HFFc6 (cell line): Measurements from ENCODE around the gene NDUFV2. TPM values are rescaled to one million over a fixed set of nuclear protein-coding genes. Genes with fewer than 3 reads are reported as not detected.
"Not testable (repeated sequence)": the region's sequence is repeated elsewhere in the genome, so short reads cannot be mapped to it uniquely, and the experiment has no call there.

ENCODE experiments used
- DNase-seq: peaks from one replicate; pipeline ENCODE4 v3.0.0-alpha.2; 2018
- H3K27ac Mint-ChIP-seq: 2 replicates; pipeline ENCODE4 v1.8.0; 2020; ENCODE audit warnings: mild to moderate bottlenecking, mixed read lengths
- H3K27me3 Mint-ChIP-seq: 2 replicates; pipeline ENCODE4 v1.8.0; 2021; ENCODE audit warnings: mild to moderate bottlenecking, moderate library complexity, mixed read lengths; ENCODE audit not compliant: insufficient read depth
- H3K36me3 Mint-ChIP-seq: 2 replicates; pipeline ENCODE4 v1.8.0; 2021; ENCODE audit warnings: low read depth, mixed read lengths
- H3K4me1 Mint-ChIP-seq: 2 replicates; pipeline ENCODE4 v1.8.0; 2020; ENCODE audit warnings: low read depth, mixed read lengths
- H3K4me3 Mint-ChIP-seq: 2 replicates; pipeline ENCODE4 v1.8.0; 2020; ENCODE audit warnings: mild to moderate bottlenecking, moderate library complexity, mixed read lengths
- H3K9me3 Mint-ChIP-seq: 2 replicates; pipeline ENCODE4 v1.8.0; 2020; ENCODE audit warnings: mild to moderate bottlenecking, mixed read lengths
- CTCF ChIP-seq: fragments of 200-600 bp; sonication (generic); IDR thresholded peaks from 2 replicates; pipeline ENCODE4 v1.5.0; 2021; ENCODE audit warnings: antibody characterized with exemption, mild to moderate bottlenecking
- total RNA-seq, 6 experiments: library from RNA; stranded (reverse); fragmentation: NEBNext Ultra II Directional; extraction: Animal tissue kit (Norgen Biotek cat#: 25700); gene quantifications; 2 replicates in 1 of 6; 3 replicates in 5 of 6; pipeline ENCODE4 v1.2.3, GENCODE V29; 2021

The NDUFV2 gene
- total RNA-seq, 6 experiments from 2014 or later = 157 to 198 (median 184) TPM

- no peak for DNase-seq
- Mint-ChIP-seq H3K36me3 (peaks cover 7% of the 10 kb centered on the region; the same call in 1 of the 2 replicates), H3K4me1 (peaks cover 16% of the 10 kb centered on the region), H3K4me3 (no peak overlapping the region), H3K9me3 (no peaks in the 10 kb centered on the region), H3K27ac (no peak overlapping the region), H3K27me3 (peaks cover 2% of the 10 kb centered on the region; the same call in 1 of the 2 replicates)
- TF ChIP-seq CTCF = no peak
Measured at GRCh38 chr18:9153256-9153655, 50.8 kb downstream of the NDUFV2 start.

- Mint-ChIP-seq H3K36me3 (peaks cover 7% of the 10 kb centered on the region; the same call in 1 of the 2 replicates), H3K9me3 (no peaks in the 10 kb centered on the region), H3K4me1 (peaks cover 7% of the 10 kb centered on the region), H3K27me3 (peaks cover 2% of the 10 kb centered on the region; the same call in 1 of the 2 replicates), H3K4me3 (no peak overlapping the region), H3K27ac (no peak overlapping the region)
- DNase-seq = no peak
- no peak for TF ChIP-seq CTCF
Measured at GRCh38 chr18:9156604-9157249, 54.2 kb downstream of the NDUFV2 start.

- Mint-ChIP-seq H3K9me3 (peaks cover 8% of the 10 kb centered on the region), H3K36me3 (peaks cover 16% of the 10 kb centered on the region), H3K27me3 (peaks cover 2% of the 10 kb centered on the region; the same call in 1 of the 2 replicates), H3K27ac (no peak overlapping the region), H3K4me1 (peaks cover 7% of the 10 kb centered on the region), H3K4me3 (no peak overlapping the region)
- no peak for DNase-seq
- TF ChIP-seq CTCF = no peak
Measured at GRCh38 chr18:9157806-9158205, 55.3 kb downstream of the NDUFV2 start.

- Mint-ChIP-seq H3K27ac (no peak overlapping the region), H3K9me3 (peaks cover 30% of the 10 kb centered on the region), H3K27me3 (peaks cover 2% of the 10 kb centered on the region), H3K36me3 (peaks cover 31% of the 10 kb centered on the region), H3K4me3 (no peak overlapping the region), H3K4me1 (no peaks in the 10 kb centered on the region)
- no peak for DNase-seq
- TF ChIP-seq CTCF = no peak
Measured at GRCh38 chr18:9160014-9160413, 57.5 kb downstream of the NDUFV2 start.

GRCh38 chr18:9162663-9163062 is 60.2 kb downstream of the NDUFV2 start:
- Mint-ChIP-seq H3K36me3 (peaks cover 39% of the 10 kb centered on the region), H3K9me3 (peaks cover 38% of the 10 kb centered on the region)
- H3K4me3 Mint-ChIP-seq, DNase-seq, H3K27ac Mint-ChIP-seq, H3K27me3 Mint-ChIP-seq, H3K4me1 Mint-ChIP-seq: not testable (repeated sequence)

- peaks cover 40% of the 10 kb centered on the region for H3K36me3 Mint-ChIP-seq
Measured at GRCh38 chr18:9164149-9164548, 61.6 kb downstream of the NDUFV2 start.

GRCh38 chr18:9165883-9166282 is 63.4 kb downstream of the NDUFV2 start:
- not testable (repeated sequence) for H3K4me1 Mint-ChIP-seq, H3K4me3 Mint-ChIP-seq, DNase-seq, H3K27me3 Mint-ChIP-seq, H3K27ac Mint-ChIP-seq
- Mint-ChIP-seq H3K36me3 (peaks cover 46% of the 10 kb centered on the region), H3K9me3 (peaks cover 38% of the 10 kb centered on the region)

More at GRCh38 chr18:9164149-9164548, 61.6 kb downstream of the NDUFV2 start:
- not testable (repeated sequence) for H3K4me1 Mint-ChIP-seq, H3K27ac Mint-ChIP-seq, H3K4me3 Mint-ChIP-seq, H3K27me3 Mint-ChIP-seq, DNase-seq
- H3K9me3 Mint-ChIP-seq = peaks cover 38% of the 10 kb centered on the region

- Mint-ChIP-seq H3K9me3 (peaks cover 18% of the 10 kb centered on the region), H3K36me3 (peaks cover 26% of the 10 kb centered on the region)
- H3K4me1 Mint-ChIP-seq, H3K27me3 Mint-ChIP-seq, DNase-seq, H3K27ac Mint-ChIP-seq, H3K4me3 Mint-ChIP-seq: not testable (repeated sequence)
Measured at GRCh38 chr18:9169515-9169914, 67.0 kb downstream of the NDUFV2 start.

GRCh38 chr18:9171919-9172318 is 69.4 kb downstream of the NDUFV2 start:
- H3K9me3 Mint-ChIP-seq, DNase-seq, H3K4me1 Mint-ChIP-seq, H3K27ac Mint-ChIP-seq, H3K27me3 Mint-ChIP-seq, H3K4me3 Mint-ChIP-seq: not testable (repeated sequence)
- H3K36me3 Mint-ChIP-seq = peaks cover 17% of the 10 kb centered on the region
